Measurements from ENCODE around the gene CD247.

Gene CD247

DNA sequence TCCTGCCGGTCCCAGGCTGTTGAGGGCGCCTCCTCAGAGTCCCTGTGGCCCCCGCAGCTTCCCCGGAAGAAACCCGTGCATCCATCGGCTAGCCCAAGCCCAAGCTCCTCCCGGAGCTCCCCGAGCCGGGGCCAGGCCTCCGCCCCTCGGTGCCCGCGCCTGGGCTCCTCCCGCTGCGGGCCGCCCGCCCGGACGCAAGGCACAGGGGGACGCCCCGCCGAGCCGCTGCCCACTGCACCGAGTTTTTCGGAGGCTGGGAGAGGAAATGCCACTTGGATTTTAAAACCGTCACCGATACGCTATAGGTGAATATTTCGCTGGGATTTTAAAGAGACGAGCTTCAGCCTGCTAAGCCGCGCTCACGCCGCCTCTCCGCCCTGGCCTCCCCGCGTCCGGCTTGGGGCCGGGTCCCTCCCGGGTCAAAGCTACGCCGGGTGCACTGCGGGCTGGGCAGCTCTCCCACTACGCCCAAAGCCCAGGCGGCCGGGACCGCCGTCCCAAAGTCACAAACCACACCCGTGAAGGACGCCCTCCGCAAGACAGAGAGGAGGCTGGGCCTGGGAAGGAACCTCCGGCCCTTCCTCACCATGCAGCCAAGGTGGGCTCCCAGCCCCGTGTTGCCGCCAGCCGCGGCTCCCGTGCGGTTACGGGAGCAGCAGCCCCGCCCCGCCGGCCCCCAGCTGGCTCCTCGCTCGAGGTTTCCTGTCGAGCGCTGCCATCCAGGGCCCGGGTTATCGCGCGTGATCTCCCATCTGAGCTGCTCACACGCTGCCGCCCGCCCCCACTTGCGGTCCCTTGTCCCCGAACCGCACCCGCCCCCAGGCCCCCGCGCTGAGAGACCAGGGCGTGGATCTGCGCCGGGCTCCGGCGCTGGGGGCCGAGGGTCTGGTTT is 63.2 kb downstream of the CD247 start:
- TF ChIP-seq, protein P1, sequence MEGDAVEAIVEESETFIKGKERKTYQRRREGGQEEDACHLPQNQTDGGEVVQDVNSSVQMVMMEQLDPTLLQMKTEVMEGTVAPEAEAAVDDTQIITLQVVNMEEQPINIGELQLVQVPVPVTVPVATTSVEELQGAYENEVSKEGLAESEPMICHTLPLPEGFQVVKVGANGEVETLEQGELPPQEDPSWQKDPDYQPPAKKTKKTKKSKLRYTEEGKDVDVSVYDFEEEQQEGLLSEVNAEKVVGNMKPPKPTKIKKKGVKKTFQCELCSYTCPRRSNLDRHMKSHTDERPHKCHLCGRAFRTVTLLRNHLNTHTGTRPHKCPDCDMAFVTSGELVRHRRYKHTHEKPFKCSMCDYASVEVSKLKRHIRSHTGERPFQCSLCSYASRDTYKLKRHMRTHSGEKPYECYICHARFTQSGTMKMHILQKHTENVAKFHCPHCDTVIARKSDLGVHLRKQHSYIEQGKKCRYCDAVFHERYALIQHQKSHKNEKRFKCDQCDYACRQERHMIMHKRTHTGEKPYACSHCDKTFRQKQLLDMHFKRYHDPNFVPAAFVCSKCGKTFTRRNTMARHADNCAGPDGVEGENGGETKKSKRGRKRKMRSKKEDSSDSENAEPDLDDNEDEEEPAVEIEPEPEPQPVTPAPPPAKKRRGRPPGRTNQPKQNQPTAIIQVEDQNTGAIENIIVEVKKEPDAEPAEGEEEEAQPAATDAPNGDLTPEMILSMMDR (IDR thresholded peaks at IDR 0.05; ENCODE audit: borderline replicate concordance, insufficient read depth, low read depth, low read length) = no peak

DNA sequence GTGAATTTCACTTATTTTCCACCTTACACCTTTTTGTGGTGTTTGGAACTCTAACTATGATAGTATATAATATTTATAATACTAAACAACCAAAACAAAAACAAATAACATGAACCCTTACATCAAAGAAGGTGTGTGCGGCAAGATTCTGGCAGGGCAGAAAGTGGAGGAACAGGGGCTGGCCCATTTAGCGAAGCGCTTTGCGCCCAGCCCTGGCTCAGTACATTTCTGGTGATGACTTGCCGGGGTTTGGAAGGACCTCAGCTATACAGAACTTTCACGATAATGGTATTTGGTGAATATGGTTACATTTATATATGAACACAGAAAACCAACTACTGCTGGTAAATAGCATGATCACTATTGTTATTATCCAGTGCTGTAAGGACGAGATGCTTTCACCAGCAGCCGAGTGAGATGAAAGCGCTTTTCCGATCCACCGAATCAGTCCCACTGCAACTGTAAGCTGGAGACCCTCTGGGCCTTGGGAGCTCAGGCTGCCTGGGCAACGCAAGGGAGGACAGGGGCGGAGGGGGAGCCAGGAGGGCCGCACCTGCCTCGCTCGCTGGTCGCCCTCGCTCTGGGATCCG is 63.9 kb downstream of the CD247 start:
- peak overlapping the region; percentile 60 for H3K4me3 ChIP-seq (ENCODE audit: low read depth, low read length)
- TF ChIP-seq, protein P1 (IDR thresholded peaks at IDR 0.05; ENCODE audit: borderline replicate concordance, insufficient read depth, low read depth, low read length) = no peak

More for the DNA sequence above, 63.2 kb downstream of the CD247 start:
- H3K4me3 ChIP-seq (ENCODE audit: low read depth, low read length) = peak overlapping the region; percentile 60

DNA sequence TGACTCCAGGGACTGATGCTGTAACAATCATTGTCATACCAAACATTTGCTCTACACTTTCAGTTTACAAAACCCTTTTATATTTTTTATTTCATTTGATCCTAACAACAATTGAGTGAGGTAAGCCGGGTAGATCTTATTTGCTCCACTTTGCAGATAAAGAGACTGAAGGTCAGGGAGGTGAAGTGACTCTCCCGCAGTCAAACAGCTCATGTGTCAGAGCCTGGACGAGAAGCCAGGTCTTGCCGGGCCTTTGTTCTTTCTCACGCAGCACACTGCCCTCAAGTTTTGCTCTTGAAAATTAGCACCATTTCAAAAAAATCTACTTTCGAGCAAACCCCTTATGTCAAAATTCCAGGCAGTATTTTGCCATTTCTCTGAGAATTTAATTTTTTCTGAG is 65.2 kb downstream of the CD247 start:
- H3K4me3 ChIP-seq (ENCODE audit: low read depth, low read length) = no peak overlapping the region
- TF ChIP-seq, protein P1 (IDR thresholded peaks at IDR 0.05; ENCODE audit: borderline replicate concordance, insufficient read depth, low read depth, low read length) = no peak

DNA sequence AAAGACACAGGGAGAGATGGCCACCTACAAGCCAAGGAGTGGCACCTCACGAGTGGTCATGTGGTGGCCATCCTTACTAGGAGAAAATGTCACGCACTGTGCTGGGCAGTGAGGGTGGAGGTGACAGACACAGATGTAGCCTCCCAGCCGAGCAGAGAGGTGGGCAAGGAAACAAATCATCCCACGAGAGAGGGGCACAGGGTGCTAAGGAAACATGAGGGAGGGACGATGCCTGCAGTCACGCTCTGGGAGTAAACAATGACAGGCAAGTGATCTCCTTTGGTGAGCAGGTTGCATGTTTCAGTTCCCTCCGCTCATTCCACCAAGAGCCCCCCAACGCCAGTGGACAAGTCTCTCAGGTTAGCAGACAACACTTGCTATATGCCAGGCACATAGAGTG is 65.8 kb downstream of the CD247 start:
- TF ChIP-seq, protein P1 (IDR thresholded peaks at IDR 0.05; ENCODE audit: borderline replicate concordance, insufficient read depth, low read depth, low read length) = no peak
- no peak overlapping the region for H3K4me3 ChIP-seq (ENCODE audit: low read depth, low read length)

DNA sequence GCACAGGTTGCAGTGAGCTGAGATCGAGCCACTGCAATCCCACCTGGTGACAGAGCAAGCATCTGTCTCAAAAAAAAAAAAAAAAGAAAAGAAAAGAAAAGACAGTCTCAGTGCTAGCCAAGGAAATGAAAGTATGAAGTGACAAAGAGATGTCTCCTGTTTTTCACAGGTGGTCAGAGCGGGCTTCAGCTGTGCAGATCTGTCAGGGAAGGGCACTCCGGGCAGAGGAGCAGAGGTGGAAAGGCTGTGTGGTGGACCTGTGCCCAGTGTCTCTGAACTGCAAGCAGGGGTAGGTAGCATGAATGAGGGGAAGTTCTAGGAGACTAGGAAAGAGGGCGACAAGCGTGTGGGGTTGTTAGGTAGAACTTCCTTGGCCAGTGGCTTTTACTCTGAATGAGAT is 67.5 kb downstream of the CD247 start:
- TF ChIP-seq, protein P1 (IDR thresholded peaks at IDR 0.05; ENCODE audit: borderline replicate concordance, insufficient read depth, low read depth, low read length) = no peak
- no peak overlapping the region for H3K4me3 ChIP-seq (ENCODE audit: low read depth, low read length)

DNA sequence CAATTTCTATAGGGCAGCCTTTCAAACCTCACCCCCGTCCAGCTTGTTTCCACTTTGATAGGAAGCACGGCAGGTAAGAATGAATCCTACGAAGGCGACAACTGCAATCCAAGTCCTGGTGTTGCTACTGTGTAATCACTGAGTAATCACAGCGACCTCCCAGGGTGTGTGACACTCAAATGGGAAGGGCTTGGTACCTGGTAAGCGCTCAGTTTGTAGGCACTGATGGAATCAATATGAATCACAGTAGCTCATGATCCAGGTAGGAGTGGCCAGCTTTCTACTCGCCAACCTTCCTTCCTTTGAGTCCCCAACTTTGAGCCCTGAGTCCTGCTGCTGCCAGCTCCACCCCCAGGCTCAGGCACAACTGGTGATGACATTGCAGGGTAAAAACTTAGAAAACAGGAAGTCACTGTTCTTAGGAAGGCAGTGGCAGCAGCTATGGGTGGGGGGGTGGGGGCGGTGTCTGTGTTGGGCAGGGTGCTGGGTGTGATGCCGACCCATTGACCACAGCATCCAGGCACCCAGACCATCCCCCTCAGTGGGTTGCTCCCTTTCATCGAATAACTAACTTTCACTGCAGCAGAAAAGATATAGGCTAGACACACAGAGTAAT is 70.7 kb downstream of the CD247 start:
- H3K4me3 ChIP-seq (ENCODE audit: low read depth, low read length) = no peak overlapping the region
- TF ChIP-seq, protein P1 (IDR thresholded peaks at IDR 0.05; ENCODE audit: borderline replicate concordance, insufficient read depth, low read depth, low read length) = no peak

Data from GM12875 (cell line).